GM11168 (cell line): ENCODE measurements around the gene ZCCHC14.
"Not testable (repeated sequence)": the region's sequence is repeated elsewhere in the genome, so short reads cannot be mapped to it uniquely, and the experiment has no call there.

Experiments
- in situ Hi-C: fragments of 300-500 bp; cut with MboI; formaldehyde crosslinking; loops from one replicate; pipeline ENCODE4 v1.12.0; 2022; ENCODE audit warnings: low sequenced_read_pairs; ENCODE audit not compliant: unreplicated experiment

ZCCHC14 gene

DNA sequence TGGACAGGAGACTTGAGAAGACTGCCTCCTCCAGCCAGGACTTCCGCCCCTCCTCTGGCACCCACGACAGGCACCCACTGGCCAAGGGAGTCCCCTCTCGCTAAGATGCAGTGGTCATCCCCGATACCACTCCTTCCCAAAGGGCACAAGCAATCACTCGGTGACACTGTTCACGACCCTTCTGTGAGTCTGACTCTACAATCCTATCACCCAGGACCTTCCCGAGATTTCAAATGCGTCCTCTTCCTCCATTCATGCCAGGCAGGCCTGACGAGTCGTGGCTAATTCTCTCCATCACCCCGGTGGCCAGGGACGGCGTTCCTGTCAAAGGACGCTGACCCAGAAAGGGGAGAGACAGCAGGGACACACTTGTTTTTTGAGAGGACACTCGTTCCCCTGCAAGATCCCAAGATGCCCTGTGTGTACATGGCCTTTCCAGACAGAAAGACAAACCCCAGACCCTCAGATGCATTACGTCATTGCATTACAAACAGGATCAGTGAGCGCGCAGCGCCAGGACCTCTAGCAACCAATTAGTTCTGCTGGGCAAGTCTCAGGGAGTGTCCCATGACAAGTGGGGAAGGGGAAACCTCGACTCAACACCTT is 121.5 kb downstream of the ZCCHC14 start:
- in situ Hi-C loops: no loop called here

- in situ Hi-C loops: no loop called here
These were observed 122.8 kb downstream of the ZCCHC14 start for GRCh38 chr16:87369796-87370719.

GRCh38 chr16:87369117-87369765 is 123.6 kb downstream of the ZCCHC14 start:
- in situ Hi-C loops: no loop called here

GRCh38 chr16:87368029-87368770 is 124.6 kb downstream of the ZCCHC14 start:
- in situ Hi-C loops: no loop called here

DNA sequence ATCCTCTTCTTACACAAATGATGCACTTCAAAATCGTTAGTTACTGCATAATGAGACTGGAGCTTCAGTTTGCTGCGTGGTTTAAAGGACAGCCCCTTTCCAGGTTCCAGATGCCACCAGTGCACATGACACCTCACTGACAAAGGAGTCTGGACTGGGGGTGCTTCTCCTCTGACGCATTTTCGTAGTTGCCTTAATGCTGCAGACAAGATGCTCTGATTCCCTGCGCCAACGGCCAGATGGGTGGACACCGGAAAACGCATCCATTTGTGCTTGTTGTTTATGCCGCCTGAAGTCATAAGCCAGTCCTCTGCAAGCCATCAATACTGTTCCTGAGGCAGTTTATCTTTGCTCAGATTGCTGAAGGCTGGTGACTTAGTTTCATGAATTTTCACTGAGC is 125.3 kb downstream of the ZCCHC14 start:
- in situ Hi-C loops: no loop called here

DNA sequence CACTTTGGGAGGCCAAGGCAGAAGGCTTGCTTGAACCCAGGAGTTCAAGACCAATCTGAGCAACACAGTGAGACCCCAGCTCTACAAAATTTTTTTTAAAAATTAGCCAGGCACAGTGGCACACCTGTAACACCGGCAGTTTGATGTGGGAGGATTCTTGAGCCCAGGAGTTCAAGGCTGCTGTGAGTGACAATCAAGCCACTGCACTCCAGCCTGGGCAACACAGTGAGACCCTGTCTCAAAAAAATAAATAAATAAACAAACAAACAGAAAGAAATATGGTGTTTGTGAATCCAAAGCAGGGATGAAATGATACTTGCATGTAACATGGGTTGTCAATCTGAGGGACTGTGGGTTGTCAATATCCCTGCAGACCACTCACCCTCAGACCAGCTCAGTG is 125.9 kb downstream of the ZCCHC14 start:
- in situ Hi-C loops: no loop called here

- in situ Hi-C loops: no loop called here
These were observed 126.5 kb downstream of the ZCCHC14 start for GRCh38 chr16:87366288-87366687.

DNA sequence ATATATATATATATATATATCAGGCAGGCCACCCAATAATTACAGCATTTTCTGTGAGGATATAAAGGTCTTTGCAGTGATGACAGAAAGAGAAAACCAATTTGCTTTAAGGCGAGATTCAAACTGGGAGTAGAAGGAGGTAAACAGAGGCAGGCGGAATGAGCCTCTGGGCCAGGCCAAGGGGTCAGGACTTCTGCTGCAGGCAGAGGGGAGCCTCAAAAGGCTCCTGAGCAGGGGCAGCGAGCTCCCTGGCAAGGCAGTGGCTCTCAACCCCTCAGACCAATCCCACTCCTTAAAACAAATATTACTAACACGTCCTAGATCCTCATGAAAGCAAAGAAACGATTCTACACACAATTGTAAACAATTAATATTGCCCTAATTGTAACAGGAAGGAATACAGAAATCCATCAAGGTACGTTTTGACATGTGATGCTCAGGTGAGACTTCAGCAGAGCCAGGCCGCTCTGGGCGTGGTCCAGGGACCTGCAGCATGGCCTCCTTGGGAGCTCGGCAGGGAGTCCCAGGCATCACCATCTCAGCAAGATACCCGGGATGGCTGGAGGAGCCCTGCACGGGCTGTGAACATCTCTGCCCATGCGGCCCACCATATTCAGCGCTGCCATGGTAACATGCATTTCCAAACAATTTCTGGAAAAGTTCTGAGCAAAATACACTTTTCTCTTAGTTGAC is 127.7 kb downstream of the ZCCHC14 start:
- in situ Hi-C loops: no loop called here

- in situ Hi-C loops: no loop called here
These were observed 128.9 kb downstream of the ZCCHC14 start for GRCh38 chr16:87363771-87364455.

- in situ Hi-C loops: not testable (repeated sequence)
These were observed 129.8 kb downstream of the ZCCHC14 start for GRCh38 chr16:87362828-87363559.

DNA sequence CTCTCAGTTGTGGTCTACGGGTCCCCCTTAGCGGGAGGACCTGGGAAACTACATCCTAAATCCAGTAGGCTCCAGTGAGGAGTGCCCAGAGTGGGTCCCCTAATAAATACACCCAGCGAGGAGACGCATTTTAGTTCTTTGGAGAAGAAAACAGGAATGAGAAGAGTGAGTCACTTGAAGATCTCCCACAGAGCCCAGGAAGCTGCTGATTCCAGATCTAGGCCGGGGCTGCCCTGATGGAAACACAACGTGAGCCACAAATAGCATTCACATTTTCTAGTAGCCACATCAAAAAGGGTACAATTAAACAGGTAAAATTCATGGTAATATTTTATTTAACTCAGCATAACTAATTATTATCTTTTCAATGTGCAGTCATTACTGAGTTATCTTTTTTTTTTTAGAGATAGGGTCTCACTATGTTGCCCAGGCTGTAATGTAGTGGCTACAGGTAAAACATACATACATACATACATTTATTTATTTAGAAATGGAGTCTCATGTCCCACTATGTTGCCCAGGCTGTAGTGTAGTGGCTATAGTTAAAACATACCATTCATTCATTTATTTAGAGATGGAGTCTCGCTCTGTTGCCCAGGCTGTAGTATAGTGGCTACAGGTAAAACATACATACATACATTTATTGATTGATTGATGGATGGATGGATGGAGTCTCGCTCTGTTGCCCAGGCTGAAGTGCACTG is 130.8 kb downstream of the ZCCHC14 start:
- in situ Hi-C loops: no loop called here

GRCh38 chr16:87360862-87361610 is 131.8 kb downstream of the ZCCHC14 start:
- in situ Hi-C loops: no loop called here

- in situ Hi-C loops: no loop called here
These were observed 133.7 kb downstream of the ZCCHC14 start for GRCh38 chr16:87359121-87359520.

DNA sequence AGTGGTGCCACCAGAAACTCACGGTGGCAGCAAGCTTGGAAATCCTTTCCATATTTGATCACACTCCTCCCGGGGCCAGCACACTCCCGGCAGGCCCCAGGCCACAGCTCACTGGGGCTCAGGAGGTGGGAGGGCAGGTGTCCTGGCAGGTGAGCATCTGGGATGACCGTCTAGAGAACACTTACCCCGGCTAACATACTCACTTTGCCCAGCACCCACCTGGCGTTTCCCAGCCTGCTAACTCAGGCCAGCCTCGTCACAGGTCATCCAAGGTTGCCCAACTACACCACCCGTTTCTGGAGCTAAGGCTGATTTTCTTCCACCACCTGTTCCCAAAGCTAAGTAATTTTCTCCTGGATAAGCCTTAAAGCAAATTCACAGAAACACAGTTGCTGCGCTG is 134.1 kb downstream of the ZCCHC14 start:
- in situ Hi-C loops: no loop called here

DNA sequence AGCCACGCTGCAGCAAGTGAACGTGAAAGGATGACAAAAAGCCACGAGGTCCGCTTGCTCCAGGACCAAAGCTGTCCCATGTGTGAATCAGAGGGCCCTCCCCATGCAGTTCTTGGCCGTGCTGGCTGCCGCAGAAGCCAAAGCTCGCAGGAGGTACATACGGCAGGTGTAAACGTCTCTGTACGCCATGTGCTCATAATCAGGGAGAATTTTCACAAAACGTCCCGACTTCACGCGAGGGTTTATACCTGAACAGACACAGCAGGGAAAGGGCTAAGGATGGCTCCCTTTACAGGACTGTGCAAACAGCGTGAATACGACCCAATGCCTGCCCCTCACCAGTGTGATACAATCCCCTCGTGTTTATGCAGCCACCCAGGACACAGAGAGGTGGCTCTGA is 134.6 kb downstream of the ZCCHC14 start:
- in situ Hi-C loops: no loop called here

DNA sequence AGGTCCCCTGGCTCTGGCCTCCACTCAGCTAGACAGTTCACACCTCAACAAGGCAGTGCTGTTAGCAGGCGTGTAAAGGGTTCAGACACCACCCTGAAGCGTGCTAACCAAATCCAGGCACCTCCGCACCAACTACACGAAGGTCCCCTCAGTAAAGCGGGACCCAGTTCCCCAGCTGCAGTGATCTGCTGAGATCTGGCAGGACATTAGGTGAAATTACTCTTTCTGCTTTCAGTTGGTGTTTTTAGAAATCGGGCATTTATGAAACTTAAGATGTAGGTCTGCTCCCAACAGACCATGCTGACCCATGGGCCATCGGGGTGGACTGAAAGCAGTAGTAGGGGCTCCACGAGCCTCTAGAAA is 136.4 kb downstream of the ZCCHC14 start:
- in situ Hi-C loops: no loop called here
